Osteocyte (in vitro differentiated cells): Measurements from ENCODE around the gene ZNF384. TPM values are rescaled to one million over a fixed set of nuclear protein-coding genes. Genes with fewer than 3 reads are reported as not detected.

ENCODE experiments used
- DNase-seq: peaks from one replicate; pipeline ENCODE4 v3.0.0; 2021; ENCODE audit warnings: mixed read lengths; ENCODE audit not compliant: unreplicated experiment; ENCODE audit errors: extremely low spot score
- H3K27ac Mint-ChIP-seq: one replicate; pipeline ENCODE4 v1.8.0; 2021; ENCODE audit warnings: mild to moderate bottlenecking, mixed read lengths; ENCODE audit not compliant: unreplicated experiment
- H3K27me3 Mint-ChIP-seq: one replicate; pipeline ENCODE4 v1.8.0; 2021; ENCODE audit warnings: mixed read lengths; ENCODE audit not compliant: unreplicated experiment
- H3K36me3 Mint-ChIP-seq: one replicate; pipeline ENCODE4 v1.8.0; 2021; ENCODE audit warnings: mixed read lengths; ENCODE audit not compliant: unreplicated experiment
- H3K4me1 Mint-ChIP-seq: one replicate; pipeline ENCODE4 v1.8.0; 2021; ENCODE audit warnings: mixed read lengths; ENCODE audit not compliant: unreplicated experiment
- H3K4me3 Mint-ChIP-seq: one replicate; pipeline ENCODE4 v1.8.0; 2021; ENCODE audit warnings: mild to moderate bottlenecking, moderate library complexity, mixed read lengths; ENCODE audit not compliant: unreplicated experiment
- H3K9me3 Mint-ChIP-seq: one replicate; pipeline ENCODE4 v1.8.0; 2021; ENCODE audit warnings: mixed read lengths; ENCODE audit not compliant: unreplicated experiment
- total RNA-seq: library from RNA; stranded (reverse); gene quantifications from 2 replicates; pipeline ENCODE4 v1.2.1, GENCODE V29; 2021
- TF ChIP-seq, protein P1 (sequence below): fragments of 200-600 bp; sonication (generic); IDR thresholded peaks from 2 replicates; pipeline ENCODE4 v1.5.0; 2021; ENCODE audit warnings: antibody characterized with exemption, mild to moderate bottlenecking, moderate library complexity

The ZNF384 gene
- total RNA-seq, 1 donor from 2014 or later: 66.6 TPM

- H3K27ac Mint-ChIP-seq: no peak overlapping the region
- no peaks in the 10 kb centered on the region for H3K27me3 Mint-ChIP-seq
- no peaks in the 10 kb centered on the region for H3K9me3 Mint-ChIP-seq
- no peak for DNase-seq
- TF ChIP-seq, protein P1, sequence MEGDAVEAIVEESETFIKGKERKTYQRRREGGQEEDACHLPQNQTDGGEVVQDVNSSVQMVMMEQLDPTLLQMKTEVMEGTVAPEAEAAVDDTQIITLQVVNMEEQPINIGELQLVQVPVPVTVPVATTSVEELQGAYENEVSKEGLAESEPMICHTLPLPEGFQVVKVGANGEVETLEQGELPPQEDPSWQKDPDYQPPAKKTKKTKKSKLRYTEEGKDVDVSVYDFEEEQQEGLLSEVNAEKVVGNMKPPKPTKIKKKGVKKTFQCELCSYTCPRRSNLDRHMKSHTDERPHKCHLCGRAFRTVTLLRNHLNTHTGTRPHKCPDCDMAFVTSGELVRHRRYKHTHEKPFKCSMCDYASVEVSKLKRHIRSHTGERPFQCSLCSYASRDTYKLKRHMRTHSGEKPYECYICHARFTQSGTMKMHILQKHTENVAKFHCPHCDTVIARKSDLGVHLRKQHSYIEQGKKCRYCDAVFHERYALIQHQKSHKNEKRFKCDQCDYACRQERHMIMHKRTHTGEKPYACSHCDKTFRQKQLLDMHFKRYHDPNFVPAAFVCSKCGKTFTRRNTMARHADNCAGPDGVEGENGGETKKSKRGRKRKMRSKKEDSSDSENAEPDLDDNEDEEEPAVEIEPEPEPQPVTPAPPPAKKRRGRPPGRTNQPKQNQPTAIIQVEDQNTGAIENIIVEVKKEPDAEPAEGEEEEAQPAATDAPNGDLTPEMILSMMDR: no peak
- peaks cover 29% of the 10 kb centered on the region for H3K36me3 Mint-ChIP-seq
- peaks cover 11% of the 10 kb centered on the region for H3K4me1 Mint-ChIP-seq
- H3K4me3 Mint-ChIP-seq: no peak overlapping the region
These were observed 41.0 kb upstream of the ZNF384 start for GRCh38 chr12:6730169-6730568.

DNA sequence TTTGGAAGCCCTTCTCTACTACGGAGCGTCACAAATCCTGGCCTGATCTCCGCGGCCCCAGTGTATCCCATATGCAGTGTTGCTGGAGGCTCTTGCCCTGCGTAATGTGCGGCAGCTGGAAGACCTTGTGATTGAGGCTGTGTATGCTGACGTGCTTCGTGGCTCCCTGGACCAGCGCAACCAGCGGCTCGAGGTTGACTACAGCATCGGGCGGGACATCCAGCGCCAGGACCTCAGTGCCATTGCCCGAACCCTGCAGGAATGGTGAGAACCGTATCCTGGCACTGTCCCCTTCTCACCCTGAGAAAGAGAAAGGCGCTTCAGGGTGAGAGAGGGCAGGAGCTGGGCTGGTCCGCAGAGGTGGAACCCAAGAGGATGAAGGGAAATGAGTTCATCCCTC lies 40.0 kb upstream of the ZNF384 start:
- DNase-seq: no peak
- Mint-ChIP-seq H3K4me3 (no peak overlapping the region), H3K9me3 (no peaks in the 10 kb centered on the region), H3K4me1 (peaks cover 17% of the 10 kb centered on the region), H3K27ac (no peak overlapping the region), H3K36me3 (peaks cover 29% of the 10 kb centered on the region), H3K27me3 (no peaks in the 10 kb centered on the region)
- TF ChIP-seq, protein P1: no peak

- Mint-ChIP-seq H3K4me3 (peak overlapping the region; percentile 96), H3K27me3 (peaks cover 3% of the 10 kb centered on the region), H3K27ac (no peak overlapping the region), H3K4me1 (peaks cover 25% of the 10 kb centered on the region), H3K36me3 (peaks cover 18% of the 10 kb centered on the region), H3K9me3 (no peaks in the 10 kb centered on the region)
- TF ChIP-seq, protein P1: no peak
- no peak for DNase-seq
These were observed 36.2 kb upstream of the ZNF384 start for GRCh38 chr12:6725350-6725749.

DNA sequence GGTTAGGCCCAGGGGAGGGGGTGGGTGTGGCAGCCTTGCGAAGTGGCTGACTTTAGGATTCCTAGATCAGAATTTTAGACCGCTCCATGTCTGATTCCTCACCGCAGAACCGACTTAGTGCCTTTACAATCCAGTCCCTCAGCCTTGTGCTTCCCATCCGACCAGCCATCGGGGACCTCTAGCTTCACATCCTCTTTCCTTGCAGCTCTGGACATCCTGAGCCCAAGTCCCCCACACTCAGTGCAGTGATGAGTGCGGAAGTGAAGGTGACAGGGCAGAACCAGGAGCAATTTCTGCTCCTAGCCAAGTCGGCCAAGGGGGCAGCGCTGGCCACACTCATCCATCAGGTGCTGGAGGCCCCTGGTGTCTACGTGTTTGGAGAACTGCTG lies 35.2 kb upstream of the ZNF384 start:
- Mint-ChIP-seq H3K9me3 (no peaks in the 10 kb centered on the region), H3K4me3 (peak overlapping the region; percentile 96), H3K27ac (peak overlapping the region; percentile 97), H3K4me1 (peaks cover 25% of the 10 kb centered on the region), H3K36me3 (peaks cover 11% of the 10 kb centered on the region), H3K27me3 (peaks cover 3% of the 10 kb centered on the region)
- DNase-seq: no peak
- TF ChIP-seq, protein P1: no peak

DNA sequence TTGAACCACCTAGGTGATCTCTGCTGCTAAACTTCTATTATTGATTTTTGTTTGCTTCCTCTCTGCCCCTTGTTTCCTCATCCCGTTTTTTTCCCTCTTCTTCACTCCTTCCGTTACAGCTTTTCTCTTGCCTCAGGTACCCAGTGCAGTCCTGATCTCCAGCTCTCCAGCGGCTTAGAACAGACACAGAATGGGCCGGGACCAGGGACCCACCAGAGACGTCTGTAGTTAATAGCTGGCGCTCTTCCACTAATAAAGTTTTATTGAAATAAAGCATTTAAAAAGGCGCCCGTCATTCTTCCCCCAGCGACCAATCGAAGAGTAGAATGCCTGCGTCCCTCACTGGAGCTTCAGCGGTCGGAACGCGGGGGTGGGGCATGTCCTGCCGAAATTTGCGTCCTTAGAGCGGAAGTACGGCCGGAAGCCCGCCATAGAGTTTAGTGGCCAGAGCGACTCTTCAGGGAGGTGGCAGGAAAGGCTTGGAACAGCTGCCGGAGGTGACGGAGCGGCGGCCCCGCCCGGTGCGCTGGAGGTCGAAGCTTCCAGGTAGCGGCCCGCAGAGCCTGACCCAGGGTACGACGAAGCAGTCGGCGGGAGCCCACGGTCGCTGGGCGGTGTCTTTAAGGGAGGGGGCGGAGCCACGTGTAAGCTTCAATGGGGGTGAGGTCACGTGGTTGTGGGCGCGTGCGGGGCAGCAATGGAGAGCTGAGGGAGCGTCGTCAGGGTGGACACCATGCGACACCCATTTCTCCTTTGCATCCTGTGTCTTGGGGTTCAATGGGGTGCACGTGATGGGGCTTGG lies 34.6 kb upstream of the ZNF384 start, which contains the start of gene COPS7A:
Gene COPS7A, plus strand, starts transcription at position 440 of the 802 bp plus-strand sequence. CDS start 611 bp downstream, outside the sequence.
- peaks cover 25% of the 10 kb centered on the region for H3K4me1 Mint-ChIP-seq
- DNase-seq: peak; percentile 97
- TF ChIP-seq, protein P1: no peak
- H3K9me3 Mint-ChIP-seq: no peaks in the 10 kb centered on the region
- peaks cover 3% of the 10 kb centered on the region for H3K27me3 Mint-ChIP-seq
- H3K36me3 Mint-ChIP-seq: peaks cover 11% of the 10 kb centered on the region
- peak within 1 kb of the TSS; percentile 97 for H3K27ac Mint-ChIP-seq
- H3K4me3 Mint-ChIP-seq: peak within 1 kb of the TSS; percentile 96
